ENCODE data around the gene TMED3. TPM values are rescaled to one million over a fixed set of nuclear protein-coding genes. Genes with fewer than 3 reads are reported as not detected.
"Not testable (repeated sequence)": the region's sequence is repeated elsewhere in the genome, so short reads cannot be mapped to it uniquely, and the experiment has no call there.

TMED3 gene
- total and polyA plus RNA-seq, 2 donors from 2014 or later, result 40.5 to 105 TPM

- FAIRE-seq (no peak), DNase-seq (no peak)
- Histone ChIP-seq H3K27ac (ENCODE audit: low read depth in 2 of 2, low read length in 2 of 2) (no peak overlapping the region), H3K36me3 (ENCODE audit: control insufficient read depth in 2 of 3, insufficient read depth in 3 of 3, low read length in 3 of 3) (peaks cover 14 to 17% (median 16%) of the 10 kb centered on the region in 3 donors), H3K4me3 (ENCODE audit: low read length in 3 of 3) (no peak overlapping the region), H3K9me3 (ENCODE audit: control insufficient read depth in 2 of 3, insufficient read depth in 1 of 3, low read length in 3 of 3) (no peaks in the 10 kb centered on the region), H3K9ac (ENCODE audit: low read length in 3 of 3) (no peak overlapping the region), H3K27me3 (ENCODE audit: control insufficient read depth, insufficient read depth, low read length) (no peaks in the 10 kb centered on the region), H3K4me1 (ENCODE audit: control insufficient read depth in 2 of 3, insufficient read depth in 2 of 3, low read depth in 1 of 3, low read length in 3 of 3) (peaks cover 0 to 6% (median 0%) of the 10 kb centered on the region in 3 donors)
- no peak for TF ChIP-seq CTCF (IDR thresholded peaks at IDR 0.05; ENCODE audit: borderline replicate concordance, extremely low read depth, insufficient read depth)
- intact Hi-C loops (cut with DNase I), result no loop called here
Measured at GRCh38 chr15:79316864-79317263, 6.0 kb downstream of the TMED3 start.

GRCh38 chr15:79319973-79320372 lies 9.1 kb downstream of the TMED3 start:
- H3K27me3 ChIP-seq (ENCODE audit: control insufficient read depth, insufficient read depth, low read length); H3K9ac ChIP-seq (ENCODE audit: low read length in 3 of 3); DNase-seq; H3K9me3 ChIP-seq (ENCODE audit: control insufficient read depth in 2 of 3, insufficient read depth in 1 of 3, low read length in 3 of 3); H3K4me3 ChIP-seq (ENCODE audit: low read length in 3 of 3); FAIRE-seq; intact Hi-C loops (cut with DNase I); H3K27ac ChIP-seq (ENCODE audit: low read depth in 2 of 2, low read length in 2 of 2); H3K4me1 ChIP-seq (ENCODE audit: control insufficient read depth in 2 of 3, insufficient read depth in 2 of 3, low read depth in 1 of 3, low read length in 3 of 3): not testable (repeated sequence)
- peaks cover 8 to 21% (median 12%) of the 10 kb centered on the region in 3 donors for H3K36me3 ChIP-seq (ENCODE audit: control insufficient read depth in 2 of 3, insufficient read depth in 3 of 3, low read length in 3 of 3)

GRCh38 chr15:79321876-79322275 lies 11.0 kb downstream of the TMED3 start:
- DNase-seq, result no peak
- H3K27me3 ChIP-seq (ENCODE audit: control insufficient read depth, insufficient read depth, low read length), result no peaks in the 10 kb centered on the region
- no peak overlapping the region for H3K27ac ChIP-seq (ENCODE audit: low read depth in 2 of 2, low read length in 2 of 2)
- no peak for TF ChIP-seq CTCF (IDR thresholded peaks at IDR 0.05; ENCODE audit: borderline replicate concordance, extremely low read depth, insufficient read depth)
- H3K4me1 ChIP-seq (ENCODE audit: control insufficient read depth in 2 of 3, insufficient read depth in 2 of 3, low read depth in 1 of 3, low read length in 3 of 3), result no peaks in the 10 kb centered on the region
- intact Hi-C loops (cut with DNase I), result no loop called here
- no peak overlapping the region for H3K9ac ChIP-seq (ENCODE audit: low read length in 3 of 3)
- peaks cover 8 to 15% (median 11%) of the 10 kb centered on the region in 3 donors for H3K36me3 ChIP-seq (ENCODE audit: control insufficient read depth in 2 of 3, insufficient read depth in 3 of 3, low read length in 3 of 3)
- no peak overlapping the region for H3K4me3 ChIP-seq (ENCODE audit: low read length in 3 of 3)
- H3K9me3 ChIP-seq (ENCODE audit: control insufficient read depth in 2 of 3, insufficient read depth in 1 of 3, low read length in 3 of 3), result no peaks in the 10 kb centered on the region
- FAIRE-seq, result no peak

- H3K27ac ChIP-seq (ENCODE audit: low read depth in 2 of 2, low read length in 2 of 2), result no peak overlapping the region
- no peak for DNase-seq
- no peak overlapping the region for H3K4me3 ChIP-seq (ENCODE audit: low read length in 3 of 3)
Measured at GRCh38 chr15:79322306-79322705, 11.4 kb downstream of the TMED3 start.

More at GRCh38 chr15:79322306-79322705, 11.4 kb downstream of the TMED3 start:
- H3K9me3 ChIP-seq (ENCODE audit: control insufficient read depth in 2 of 3, insufficient read depth in 1 of 3, low read length in 3 of 3), result no peaks in the 10 kb centered on the region
- H3K27me3 ChIP-seq (ENCODE audit: control insufficient read depth, insufficient read depth, low read length), result no peaks in the 10 kb centered on the region
- no peak for FAIRE-seq
- no peak overlapping the region for H3K9ac ChIP-seq (ENCODE audit: low read length in 3 of 3)
- intact Hi-C loops (cut with DNase I), result no loop called here
- H3K36me3 ChIP-seq (ENCODE audit: control insufficient read depth in 2 of 3, insufficient read depth in 3 of 3, low read length in 3 of 3), result peaks cover 8 to 11% (median 9%) of the 10 kb centered on the region in 3 donors
- H3K4me1 ChIP-seq (ENCODE audit: control insufficient read depth in 2 of 3, insufficient read depth in 2 of 3, low read depth in 1 of 3, low read length in 3 of 3), result no peaks in the 10 kb centered on the region
- no peak for TF ChIP-seq CTCF (IDR thresholded peaks at IDR 0.05; ENCODE audit: borderline replicate concordance, extremely low read depth, insufficient read depth)

Data from kidney (tissue), 14 donors.